ENCODE measurements around the gene PLEKHA4.

DNA sequence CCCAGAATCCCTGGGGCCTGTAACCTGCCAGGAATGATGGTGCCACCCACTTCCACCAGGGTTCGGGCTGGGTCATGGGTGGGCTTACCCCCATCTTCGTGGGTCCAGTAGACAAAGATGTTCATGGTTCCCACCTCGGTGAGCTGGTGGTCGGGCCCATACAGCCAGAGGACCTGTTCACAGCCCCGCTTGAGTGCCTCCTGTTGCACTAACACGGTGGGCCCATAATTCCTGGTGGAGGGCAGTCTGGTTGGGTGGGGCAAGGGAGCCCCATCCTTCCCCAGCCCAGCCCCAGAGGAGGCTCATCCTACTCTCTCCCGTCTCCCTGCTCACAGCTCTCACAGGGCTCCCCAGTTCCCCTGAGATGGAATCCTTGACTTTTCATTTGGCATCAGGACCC is 71.3 kb downstream of the PLEKHA4 start:
- TF ChIP-seq CTCF (IDR thresholded peaks at IDR 0.05; ENCODE audit: low read depth, low read length, poor library complexity, severe bottlenecking): no peak
- no peak for TF ChIP-seq EZH2phosphoT487 (IDR thresholded peaks at IDR 0.05; ENCODE audit: borderline replicate concordance, low read length)
